Thoracic aorta (tissue), 2 donors: ENCODE measurements around the gene CCZ1. TPM values are rescaled to one million over a fixed set of nuclear protein-coding genes. Genes with fewer than 3 reads are reported as not detected.
A peak's percentile ranks its signal among the peaks of the same experiment; 100 is the strongest.
"Not testable (repeated sequence)": the region's sequence is repeated elsewhere in the genome, so short reads cannot be mapped to it uniquely, and the experiment has no call there.

Experiments used
- ATAC-seq: fragments of 150-250 bp; one replicate; pipeline ENCODE4 v1.8.0; 2017; ENCODE audit warnings: low read depth; ENCODE audit not compliant: insufficient number of reproducible peaks, low FRiP score
- DNase-seq: peaks from one replicate; pipeline ENCODE4 v3.0.0-alpha.2; 2020; ENCODE audit warnings: low spot score
- H3K27ac ChIP-seq, 2 donors: fragments of 200-600 bp; sonication (generic); 1 replicate in 1 of 2; 2 replicates in 1 of 2; pipeline ENCODE4 v1.5.1; 2016; ENCODE audit warnings: mild to moderate bottlenecking in 2 of 2, moderate library complexity in 2 of 2
- H3K27me3 ChIP-seq: fragments of 200-600 bp; sonication (generic); replicated peaks from 2 replicates; pipeline ENCODE4 v1.6.0; 2016; ENCODE audit warnings: mild to moderate bottlenecking; ENCODE audit not compliant: insufficient read depth
- H3K36me3 ChIP-seq: fragments of 200-600 bp; sonication (generic); one replicate; pipeline ENCODE4 v1.5.1; 2016
- H3K4me1 ChIP-seq, 2 donors: fragments of 200-600 bp; sonication (generic); 1 replicate in 1 of 2; 2 replicates in 1 of 2; pipeline versions ENCODE4 v1.5.1 to v1.6.0; 2016; ENCODE audit warnings: low read depth in 2 of 2, mild to moderate bottlenecking in 1 of 2; ENCODE audit not compliant: control insufficient read depth in 1 of 2
- H3K4me3 ChIP-seq: fragments of 200-600 bp; sonication (generic); 2 replicates; pipeline ENCODE4 v1.5.1; 2016; ENCODE audit warnings: mild to moderate bottlenecking
- H3K9me3 ChIP-seq: fragments of 200-600 bp; sonication (generic); 2 replicates; pipeline ENCODE4 v1.5.1; 2016
- total RNA-seq, 2 donors: library from RNA; depleted of rRNA; stranded (reverse); fragments of >200 nt; gene quantifications; one replicate each; pipeline versions ENCODE4 v1.1.0 to v1.2.3, GENCODE V29; 2016
- TF ChIP-seq, protein P1 (sequence below): fragments of 200-600 bp; sonication (generic); IDR thresholded peaks from one replicate; pipeline ENCODE4 v1.5.1; 2019; ENCODE audit warnings: antibody characterized with exemption

The CCZ1 gene
- total RNA-seq, 2 donors from 2014 or later, result 44.7 to 57.6 TPM

- not testable (repeated sequence) for H3K36me3 ChIP-seq, DNase-seq, H3K9me3 ChIP-seq, ATAC-seq, H3K27ac ChIP-seq, H3K4me3 ChIP-seq, H3K27me3 ChIP-seq
- H3K4me1 ChIP-seq, result peaks cover 3 to 17% of the 10 kb centered on the region in 2 donors
These were observed 8.3 kb upstream of the CCZ1 start for GRCh38 chr7:5890244-5890643.

GRCh38 chr7:5892498-5892897, 6.0 kb upstream of the CCZ1 start:
- ATAC-seq (no peak), DNase-seq (no peak)
- no peaks in the 10 kb centered on the region for H3K27me3 ChIP-seq
- TF ChIP-seq, protein P1, sequence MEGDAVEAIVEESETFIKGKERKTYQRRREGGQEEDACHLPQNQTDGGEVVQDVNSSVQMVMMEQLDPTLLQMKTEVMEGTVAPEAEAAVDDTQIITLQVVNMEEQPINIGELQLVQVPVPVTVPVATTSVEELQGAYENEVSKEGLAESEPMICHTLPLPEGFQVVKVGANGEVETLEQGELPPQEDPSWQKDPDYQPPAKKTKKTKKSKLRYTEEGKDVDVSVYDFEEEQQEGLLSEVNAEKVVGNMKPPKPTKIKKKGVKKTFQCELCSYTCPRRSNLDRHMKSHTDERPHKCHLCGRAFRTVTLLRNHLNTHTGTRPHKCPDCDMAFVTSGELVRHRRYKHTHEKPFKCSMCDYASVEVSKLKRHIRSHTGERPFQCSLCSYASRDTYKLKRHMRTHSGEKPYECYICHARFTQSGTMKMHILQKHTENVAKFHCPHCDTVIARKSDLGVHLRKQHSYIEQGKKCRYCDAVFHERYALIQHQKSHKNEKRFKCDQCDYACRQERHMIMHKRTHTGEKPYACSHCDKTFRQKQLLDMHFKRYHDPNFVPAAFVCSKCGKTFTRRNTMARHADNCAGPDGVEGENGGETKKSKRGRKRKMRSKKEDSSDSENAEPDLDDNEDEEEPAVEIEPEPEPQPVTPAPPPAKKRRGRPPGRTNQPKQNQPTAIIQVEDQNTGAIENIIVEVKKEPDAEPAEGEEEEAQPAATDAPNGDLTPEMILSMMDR, result no peak
- no peaks in the 10 kb centered on the region for H3K9me3 ChIP-seq
- peak overlapping the region; percentile 41 to 82 for H3K27ac ChIP-seq
- H3K4me3 ChIP-seq, result no peak overlapping the region
- H3K36me3 ChIP-seq, result no peaks in the 10 kb centered on the region
- H3K4me1 ChIP-seq, result peaks cover 3 to 18% of the 10 kb centered on the region in 2 donors

- H3K36me3 ChIP-seq, H3K9me3 ChIP-seq, DNase-seq, H3K4me3 ChIP-seq, H3K27ac ChIP-seq, ATAC-seq, H3K27me3 ChIP-seq: not testable (repeated sequence)
- H3K4me1 ChIP-seq, result peaks cover 3 to 17% of the 10 kb centered on the region in 2 donors
These were observed 1.1 kb upstream of the CCZ1 start for GRCh38 chr7:5897369-5897919.

DNA sequence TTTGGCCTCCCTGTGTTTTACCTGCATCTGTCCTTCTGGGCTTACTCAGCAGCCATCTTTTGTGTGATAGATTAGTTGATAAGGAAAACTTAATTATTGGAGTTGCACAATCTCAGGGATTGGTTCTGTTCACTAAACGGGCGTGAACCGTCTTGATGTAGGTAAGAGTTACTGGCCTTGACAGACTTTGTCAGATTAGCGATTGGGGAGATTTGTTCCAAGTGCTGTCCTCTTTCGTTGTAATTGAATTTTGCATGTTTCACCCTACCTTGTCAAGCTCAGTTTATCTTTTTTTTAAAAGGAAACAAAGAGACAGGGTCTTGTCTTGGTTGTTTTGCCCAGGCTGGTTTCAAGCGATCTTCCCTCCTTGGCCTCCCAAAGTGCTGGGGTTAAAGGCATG, 4.5 kb downstream of the CCZ1 start:
- not testable (repeated sequence) for H3K9me3 ChIP-seq, ATAC-seq, H3K4me3 ChIP-seq, H3K27me3 ChIP-seq, DNase-seq, H3K36me3 ChIP-seq, H3K4me1 ChIP-seq, H3K27ac ChIP-seq

DNA sequence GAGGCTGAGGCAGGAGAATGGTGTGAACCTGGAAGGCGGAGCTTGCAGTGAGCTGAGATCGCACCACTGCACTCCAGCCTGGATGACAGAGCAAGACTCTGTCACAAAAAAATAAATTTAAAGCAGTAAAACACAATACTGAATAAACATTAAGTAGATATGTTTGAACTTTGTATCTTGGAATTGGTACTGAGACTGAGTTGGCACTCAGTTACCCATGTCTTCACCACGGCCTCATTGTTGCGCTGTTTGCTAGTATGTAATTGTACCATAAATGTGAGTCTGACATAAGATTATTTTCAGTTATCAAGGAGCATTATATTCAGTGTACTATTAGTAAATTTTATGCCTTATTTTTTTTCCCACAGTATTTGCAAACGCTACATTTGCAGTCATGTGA, 6.2 kb downstream of the CCZ1 start:
- H3K4me1 ChIP-seq, H3K27me3 ChIP-seq, DNase-seq, H3K4me3 ChIP-seq, H3K36me3 ChIP-seq, H3K9me3 ChIP-seq, H3K27ac ChIP-seq, ATAC-seq: not testable (repeated sequence)

GRCh38 chr7:5908835-5909234, 10.3 kb downstream of the CCZ1 start:
- not testable (repeated sequence) for H3K36me3 ChIP-seq, DNase-seq, ATAC-seq, H3K9me3 ChIP-seq, H3K4me3 ChIP-seq, H3K27ac ChIP-seq, H3K4me1 ChIP-seq, H3K27me3 ChIP-seq

GRCh38 chr7:5916529-5916928, 18.0 kb downstream of the CCZ1 start:
- not testable (repeated sequence) for H3K27me3 ChIP-seq, H3K4me3 ChIP-seq, H3K4me1 ChIP-seq, ATAC-seq, H3K27ac ChIP-seq, DNase-seq, H3K36me3 ChIP-seq, H3K9me3 ChIP-seq

- H3K4me1 ChIP-seq, H3K27me3 ChIP-seq, DNase-seq, H3K27ac ChIP-seq, H3K4me3 ChIP-seq, ATAC-seq, H3K9me3 ChIP-seq, H3K36me3 ChIP-seq: not testable (repeated sequence)
These were observed 25.6 kb downstream of the CCZ1 start for GRCh38 chr7:5924180-5924579.

DNA sequence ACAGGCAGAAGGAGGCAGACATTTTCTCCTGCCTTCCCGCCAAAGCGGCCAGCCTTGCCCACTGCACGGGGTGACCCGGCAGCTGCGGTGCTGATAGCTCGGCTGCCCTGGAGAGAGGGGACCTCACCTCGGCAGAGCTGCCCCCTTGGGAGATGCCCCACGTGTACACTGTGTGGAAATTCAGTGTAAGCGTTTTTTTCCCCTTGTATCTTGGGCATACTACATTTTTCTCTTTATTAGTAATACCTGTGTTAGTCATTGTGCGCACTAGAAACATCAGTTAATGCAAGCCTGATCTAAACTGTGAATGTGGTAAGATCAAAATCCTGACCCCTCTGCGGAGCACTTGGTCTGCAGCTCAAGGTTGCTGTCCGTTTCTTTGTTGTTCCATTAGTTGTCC, 26.1 kb downstream of the CCZ1 start:
- not testable (repeated sequence) for H3K4me1 ChIP-seq, H3K9me3 ChIP-seq, ATAC-seq, DNase-seq, H3K4me3 ChIP-seq, H3K27me3 ChIP-seq, H3K27ac ChIP-seq, H3K36me3 ChIP-seq

GRCh38 chr7:5926263-5926870, 27.8 kb downstream of the CCZ1 start:
- H3K9me3 ChIP-seq, DNase-seq, H3K27me3 ChIP-seq, ATAC-seq, H3K4me3 ChIP-seq, H3K36me3 ChIP-seq, H3K4me1 ChIP-seq, H3K27ac ChIP-seq: not testable (repeated sequence)

DNA sequence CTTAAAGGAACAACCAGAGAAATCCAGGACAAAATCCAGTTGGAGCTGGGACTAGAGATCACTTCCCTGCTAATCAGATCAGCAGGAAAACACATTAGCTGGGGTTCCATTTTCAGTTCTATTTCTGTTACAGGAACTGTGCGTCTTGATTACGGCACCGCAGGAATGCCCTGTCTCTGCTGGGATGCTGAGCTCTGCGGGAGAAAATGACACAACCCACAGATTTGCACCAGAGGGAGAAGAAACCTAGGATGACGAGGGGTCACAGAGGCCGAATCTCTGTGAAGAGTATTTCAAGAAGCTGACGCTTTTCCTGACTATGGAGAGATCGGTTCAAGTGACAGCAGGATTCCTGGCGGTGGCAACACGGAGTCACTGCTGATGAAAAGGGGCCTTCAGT, 31.8 kb downstream of the CCZ1 start:
- ATAC-seq, H3K4me1 ChIP-seq, H3K36me3 ChIP-seq, H3K27me3 ChIP-seq, DNase-seq, H3K9me3 ChIP-seq, H3K4me3 ChIP-seq, H3K27ac ChIP-seq: not testable (repeated sequence)

DNA sequence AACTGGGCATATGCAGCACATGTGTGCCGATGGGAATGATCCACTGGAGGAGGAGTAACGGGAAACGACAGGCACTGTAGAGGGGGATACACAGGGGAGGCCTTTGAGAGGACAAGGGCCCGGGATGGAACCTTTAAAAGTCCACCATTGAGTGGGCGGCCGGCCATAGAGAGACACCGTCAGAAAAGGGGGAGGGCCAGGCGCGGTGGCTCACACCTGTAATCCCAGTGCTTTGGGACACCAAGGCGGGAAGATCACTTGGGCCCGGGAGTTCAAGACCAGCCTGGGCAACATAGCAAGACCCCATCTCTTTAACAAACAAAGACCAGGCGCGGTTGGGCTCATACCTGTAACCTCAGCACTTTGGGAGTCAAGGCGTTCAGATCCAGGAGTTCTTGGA, 32.7 kb downstream of the CCZ1 start:
- not testable (repeated sequence) for ATAC-seq, H3K27me3 ChIP-seq, DNase-seq, H3K36me3 ChIP-seq, H3K4me1 ChIP-seq, H3K9me3 ChIP-seq, H3K27ac ChIP-seq, H3K4me3 ChIP-seq
